Thyroid gland (tissue), 4 donors: ENCODE measurements around the gene LYPD8. TPM values are rescaled to one million over a fixed set of nuclear protein-coding genes. Genes with fewer than 3 reads are reported as not detected.

Source experiments
- DNase-seq, 2 donors: peaks; one replicate each; pipeline ENCODE4 v3.0.0-alpha.2; 2019
- H3K27ac ChIP-seq, 3 donors: fragments of 200-600 bp; sonication (generic); 1 replicate in 2 of 3; 2 replicates in 1 of 3; pipeline ENCODE4 v1.5.1; 2016 to 2019; ENCODE audit warnings: mild to moderate bottlenecking in 1 of 3, moderate library complexity in 1 of 3
- H3K27me3 ChIP-seq: fragments of 200-600 bp; sonication (generic); one replicate; pipeline ENCODE4 v1.5.1; 2019
- H3K36me3 ChIP-seq, 2 donors: fragments of 200-600 bp; sonication (generic); one replicate each; pipeline ENCODE4 v1.5.1; 2016 to 2019
- H3K4me1 ChIP-seq, 2 donors: fragments of 200-600 bp; sonication (generic); one replicate each; pipeline ENCODE4 v1.5.1; 2017 to 2019
- H3K4me3 ChIP-seq, 3 donors: fragments of 200-600 bp; sonication (generic); replicated peaks in 1 of 3; 1 replicate in 2 of 3; 2 replicates in 1 of 3; pipeline ENCODE4 v1.5.1; 2016; ENCODE audit warnings: mild to moderate bottlenecking in 1 of 3
- H3K9me3 ChIP-seq: fragments of 200-600 bp; sonication (generic); one replicate; pipeline ENCODE4 v1.5.1; 2017
- CTCF ChIP-seq, 6 experiments: fragments of 200-600 bp in 3 of 6; fragments of 450-650 bp in 3 of 6; sonication (generic) in 3 of 6; IDR thresholded peaks; one replicate each; pipeline ENCODE4 v1.5.1; 2016 to 2019; ENCODE audit warnings: antibody characterized with exemption in 6 of 6, mild to moderate bottlenecking in 2 of 6, inconsistent platforms in 1 of 6, moderate library complexity in 1 of 6
- POLR2A ChIP-seq, 2 donors: fragments of 450-650 bp; IDR thresholded peaks; one replicate each; pipeline ENCODE4 v1.6.1; 2017; ENCODE audit warnings: antibody characterized with exemption in 2 of 2, mild to moderate bottlenecking in 2 of 2, moderate library complexity in 1 of 2
- WGBS, 2 donors: methylation state at CpG; one replicate each; pipeline ENCODE4 v1.1.5; 2017; 5-methylcytosine and 5-hydroxymethylcytosine counted together
- intact Hi-C: fragments of 100-400 bp; cut with DNase I; formaldehyde crosslinking; loops from one replicate; pipeline ENCODE4 v1.15.1; 2023
- total RNA-seq, 4 donors: library from RNA; depleted of rRNA; stranded (reverse); fragments of >200 nt; gene quantifications; one replicate each; pipeline ENCODE4 v1.2.3, GENCODE V29; 2016

LYPD8 gene
- total RNA-seq, 4 donors from 2014 or later = not detected

DNA sequence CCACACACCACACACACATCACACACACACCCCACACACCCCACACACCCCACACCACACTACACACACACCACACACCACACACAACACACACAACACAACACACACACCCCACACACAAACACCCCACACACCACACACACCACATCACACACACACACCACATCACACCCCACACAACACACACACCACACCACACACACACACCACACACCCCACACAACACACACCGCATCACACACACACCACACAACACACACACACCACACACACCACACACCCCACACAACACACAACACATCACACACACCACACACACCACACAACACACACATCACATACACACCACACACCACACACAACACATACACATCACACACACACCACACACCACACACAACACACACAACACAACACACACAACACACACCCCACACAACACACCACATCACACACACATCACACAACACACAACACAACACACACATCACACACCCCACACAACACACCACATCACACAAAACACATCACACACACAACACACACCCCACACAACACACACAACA lies 2.4 kb downstream of the LYPD8 start:
- H3K36me3 ChIP-seq = no peaks in the 10 kb centered on the region
- no peak overlapping the region for H3K4me3 ChIP-seq
- no peak overlapping the region for H3K27ac ChIP-seq
- no peak for DNase-seq
- no peaks in the 10 kb centered on the region for H3K9me3 ChIP-seq
- intact Hi-C loops = no loop called here
- TF ChIP-seq CTCF (IDR thresholded peaks at IDR 0.05) = no peak
- TF ChIP-seq POLR2A (IDR thresholded peaks at IDR 0.05) = no peak
- WGBS, 2 donors = 97 to 100% methylated on average over 1 of the region's 1 CpG
- no peaks in the 10 kb centered on the region for H3K4me1 ChIP-seq
- H3K27me3 ChIP-seq = no peaks in the 10 kb centered on the region

GRCh38 chr1:248752161-248753028 lies 3.2 kb downstream of the LYPD8 start:
- Histone ChIP-seq H3K9me3 (no peaks in the 10 kb centered on the region), H3K36me3 (no peaks in the 10 kb centered on the region), H3K27me3 (no peaks in the 10 kb centered on the region), H3K4me3 (no peak overlapping the region), H3K27ac (no peak overlapping the region), H3K4me1 (no peaks in the 10 kb centered on the region)
- WGBS, 2 donors = 75 to 77% methylated on average over 8 of the region's 8 CpGs
- no peak for DNase-seq
- TF ChIP-seq POLR2A (IDR thresholded peaks at IDR 0.05) (no peak), CTCF (IDR thresholded peaks at IDR 0.05) (no peak)
- intact Hi-C loops = no loop called here

DNA sequence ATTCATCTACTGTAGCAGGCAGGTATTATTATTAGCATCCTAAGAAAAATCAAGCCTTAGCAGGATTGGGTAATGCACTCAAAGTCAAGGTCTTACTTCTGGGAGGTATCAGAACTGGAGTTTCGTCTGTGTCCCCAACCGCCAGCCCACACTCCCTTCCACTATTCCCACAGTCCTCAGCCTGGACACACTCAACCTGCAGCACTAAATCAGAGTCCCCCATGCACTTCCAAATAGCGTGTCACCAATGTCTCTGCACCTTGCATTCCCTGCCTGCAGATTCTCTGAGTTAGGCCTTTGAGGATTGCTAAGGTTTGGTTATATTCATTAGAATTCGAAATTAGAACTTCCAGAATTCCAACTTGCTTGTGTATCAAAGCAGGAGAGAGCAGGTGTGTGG lies 3.9 kb downstream of the LYPD8 start:
- DNase-seq = no peak
- no peaks in the 10 kb centered on the region for H3K27me3 ChIP-seq
- H3K27ac ChIP-seq = no peak overlapping the region
- WGBS, 2 donors = 86% methylated on average over 4 of the region's 4 CpGs
- TF ChIP-seq CTCF (IDR thresholded peaks at IDR 0.05) = no peak
- no peak for TF ChIP-seq POLR2A (IDR thresholded peaks at IDR 0.05)
- no peaks in the 10 kb centered on the region for H3K9me3 ChIP-seq
- intact Hi-C loops = no loop called here
- no peaks in the 10 kb centered on the region for H3K4me1 ChIP-seq
- no peak overlapping the region for H3K4me3 ChIP-seq
- H3K36me3 ChIP-seq = no peaks in the 10 kb centered on the region

DNA sequence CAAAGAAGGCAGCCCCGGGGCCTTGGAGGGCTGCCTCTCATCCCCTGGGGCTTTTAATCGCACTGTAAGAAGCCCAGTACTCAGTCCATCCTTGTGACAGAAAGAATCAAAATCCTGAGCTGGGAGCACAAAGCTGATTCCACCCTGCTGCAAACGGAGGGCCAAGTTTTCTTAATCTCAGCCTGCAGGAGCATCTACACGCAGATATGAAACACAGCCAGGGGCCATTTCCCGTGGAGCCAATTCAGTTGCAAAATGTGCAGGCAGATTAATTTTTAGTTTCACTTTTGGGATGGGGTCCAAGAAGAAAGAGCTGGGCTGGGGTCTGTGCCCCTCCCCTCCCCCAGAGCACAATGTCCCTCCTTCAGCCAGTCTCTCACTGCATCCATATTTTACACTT lies 4.4 kb downstream of the LYPD8 start:
- Histone ChIP-seq H3K27me3 (no peaks in the 10 kb centered on the region), H3K4me1 (no peaks in the 10 kb centered on the region), H3K9me3 (no peaks in the 10 kb centered on the region), H3K27ac (no peak overlapping the region), H3K36me3 (no peaks in the 10 kb centered on the region), H3K4me3 (no peak overlapping the region)
- TF ChIP-seq CTCF (IDR thresholded peaks at IDR 0.05) (no peak), POLR2A (IDR thresholded peaks at IDR 0.05) (no peak)
- 62 to 70% methylated on average over 5 of the region's 5 CpGs for WGBS, 2 donors
- no peak for DNase-seq
- intact Hi-C loops = no loop called here

GRCh38 chr1:248750496-248750895 lies 5.1 kb downstream of the LYPD8 start:
- 73 to 75% methylated on average over 2 of the region's 2 CpGs for WGBS, 2 donors
- DNase-seq = no peak
- no peak overlapping the region for H3K4me3 ChIP-seq
- no peak overlapping the region for H3K27ac ChIP-seq
- no peaks in the 10 kb centered on the region for H3K4me1 ChIP-seq
- intact Hi-C loops = no loop called here
- no peak for TF ChIP-seq CTCF (IDR thresholded peaks at IDR 0.05)
- no peaks in the 10 kb centered on the region for H3K27me3 ChIP-seq
- no peaks in the 10 kb centered on the region for H3K36me3 ChIP-seq
- H3K9me3 ChIP-seq = no peaks in the 10 kb centered on the region
